PFSK-1 (cell line): ENCODE measurements around the gene LIPM.
A peak's percentile ranks its signal among the peaks of the same experiment; 100 is the strongest.

Experiments
- FOXP2 ChIP-seq: optimal IDR thresholded peaks from 2 replicates; pipeline ENCODE3; 2011; ENCODE audit warnings: borderline replicate concordance, control low read depth, inconsistent platforms; ENCODE audit not compliant: insufficient read depth; ENCODE audit errors: extremely low read length, extremely low read depth
- POLR2AphosphoS5 ChIP-seq: IDR thresholded peaks from 2 replicates; pipeline ENCODE4 v1.6.1; 2012; ENCODE audit warnings: low read depth, mild to moderate bottlenecking, control low read depth, low read length, moderate library complexity
- SIN3A ChIP-seq: IDR thresholded peaks from 2 replicates; pipeline ENCODE4 v1.6.1; 2012; ENCODE audit warnings: mild to moderate bottlenecking, low read length, moderate library complexity, borderline replicate concordance; ENCODE audit not compliant: insufficient read depth
- TAF1 ChIP-seq: IDR thresholded peaks from 2 replicates; pipeline ENCODE4 v1.6.1; 2012; ENCODE audit warnings: low read length, control low read depth, borderline replicate concordance; ENCODE audit not compliant: insufficient read depth
- TF ChIP-seq, protein P1 (sequence below), 2 experiments: IDR thresholded peaks; 2 replicates each; pipeline versions ENCODE4 v1.6.1 to v1.8.0; 2011 to 2012; ENCODE audit warnings: low read depth in 2 of 2, low read length in 2 of 2, control low read depth in 1 of 2, inconsistent platforms in 1 of 2, mild to moderate bottlenecking in 1 of 2, moderate library complexity in 1 of 2; ENCODE audit not compliant: insufficient read depth in 1 of 2

LIPM gene

DNA sequence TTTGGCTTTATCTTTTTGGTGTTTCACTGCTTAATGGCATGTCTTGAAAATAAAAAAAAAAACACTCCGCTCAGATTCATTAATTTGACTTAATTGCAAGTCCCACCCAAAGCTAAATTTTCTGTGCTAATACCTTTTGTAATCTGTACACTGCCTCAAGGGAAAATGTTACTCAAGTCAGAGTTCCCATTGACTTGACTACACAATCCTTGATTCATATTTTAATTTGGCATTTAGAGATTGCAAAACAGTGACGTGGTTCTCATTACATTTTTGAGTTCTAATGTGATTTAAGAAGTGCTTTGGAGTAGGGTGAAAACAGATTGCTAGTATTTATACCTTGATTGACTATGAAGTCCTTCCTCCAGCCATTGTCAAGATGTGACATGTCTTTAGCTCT, 21.3 kb upstream of the LIPM start:
- no peak for TF ChIP-seq POLR2AphosphoS5
- no peak for TF ChIP-seq SIN3A
- TF ChIP-seq, protein P1, sequence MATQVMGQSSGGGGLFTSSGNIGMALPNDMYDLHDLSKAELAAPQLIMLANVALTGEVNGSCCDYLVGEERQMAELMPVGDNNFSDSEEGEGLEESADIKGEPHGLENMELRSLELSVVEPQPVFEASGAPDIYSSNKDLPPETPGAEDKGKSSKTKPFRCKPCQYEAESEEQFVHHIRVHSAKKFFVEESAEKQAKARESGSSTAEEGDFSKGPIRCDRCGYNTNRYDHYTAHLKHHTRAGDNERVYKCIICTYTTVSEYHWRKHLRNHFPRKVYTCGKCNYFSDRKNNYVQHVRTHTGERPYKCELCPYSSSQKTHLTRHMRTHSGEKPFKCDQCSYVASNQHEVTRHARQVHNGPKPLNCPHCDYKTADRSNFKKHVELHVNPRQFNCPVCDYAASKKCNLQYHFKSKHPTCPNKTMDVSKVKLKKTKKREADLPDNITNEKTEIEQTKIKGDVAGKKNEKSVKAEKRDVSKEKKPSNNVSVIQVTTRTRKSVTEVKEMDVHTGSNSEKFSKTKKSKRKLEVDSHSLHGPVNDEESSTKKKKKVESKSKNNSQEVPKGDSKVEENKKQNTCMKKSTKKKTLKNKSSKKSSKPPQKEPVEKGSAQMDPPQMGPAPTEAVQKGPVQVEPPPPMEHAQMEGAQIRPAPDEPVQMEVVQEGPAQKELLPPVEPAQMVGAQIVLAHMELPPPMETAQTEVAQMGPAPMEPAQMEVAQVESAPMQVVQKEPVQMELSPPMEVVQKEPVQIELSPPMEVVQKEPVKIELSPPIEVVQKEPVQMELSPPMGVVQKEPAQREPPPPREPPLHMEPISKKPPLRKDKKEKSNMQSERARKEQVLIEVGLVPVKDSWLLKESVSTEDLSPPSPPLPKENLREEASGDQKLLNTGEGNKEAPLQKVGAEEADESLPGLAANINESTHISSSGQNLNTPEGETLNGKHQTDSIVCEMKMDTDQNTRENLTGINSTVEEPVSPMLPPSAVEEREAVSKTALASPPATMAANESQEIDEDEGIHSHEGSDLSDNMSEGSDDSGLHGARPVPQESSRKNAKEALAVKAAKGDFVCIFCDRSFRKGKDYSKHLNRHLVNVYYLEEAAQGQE (IDR thresholded peaks at IDR 0.05; ENCODE audit: insufficient read depth in 1 of 2, low read depth in 2 of 2, low read length in 2 of 2) = no peak
- TF ChIP-seq TAF1 = no peak
- no peak for TF ChIP-seq FOXP2

DNA sequence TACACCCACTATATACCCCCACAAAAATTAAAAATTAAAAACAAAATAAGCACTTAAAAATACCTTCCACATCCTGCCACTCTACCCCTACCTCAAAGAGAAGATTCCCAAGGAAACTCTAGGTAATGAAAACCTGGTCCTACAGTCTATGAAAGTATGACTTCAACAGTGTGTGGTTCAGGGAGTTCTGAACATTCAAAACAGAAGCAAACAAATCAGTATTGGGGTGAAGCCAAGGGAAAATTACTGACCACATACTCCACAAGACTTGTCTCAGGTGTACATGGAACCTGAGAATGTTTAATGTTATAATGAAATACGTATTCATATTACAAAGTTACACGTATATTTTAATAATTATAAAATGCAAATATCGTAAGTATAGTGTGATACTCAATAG, 20.3 kb upstream of the LIPM start:
- TF ChIP-seq, protein P1 (IDR thresholded peaks at IDR 0.05; ENCODE audit: insufficient read depth in 1 of 2, low read depth in 2 of 2, low read length in 2 of 2) = no peak
- TF ChIP-seq FOXP2 = no peak
- no peak for TF ChIP-seq SIN3A

DNA sequence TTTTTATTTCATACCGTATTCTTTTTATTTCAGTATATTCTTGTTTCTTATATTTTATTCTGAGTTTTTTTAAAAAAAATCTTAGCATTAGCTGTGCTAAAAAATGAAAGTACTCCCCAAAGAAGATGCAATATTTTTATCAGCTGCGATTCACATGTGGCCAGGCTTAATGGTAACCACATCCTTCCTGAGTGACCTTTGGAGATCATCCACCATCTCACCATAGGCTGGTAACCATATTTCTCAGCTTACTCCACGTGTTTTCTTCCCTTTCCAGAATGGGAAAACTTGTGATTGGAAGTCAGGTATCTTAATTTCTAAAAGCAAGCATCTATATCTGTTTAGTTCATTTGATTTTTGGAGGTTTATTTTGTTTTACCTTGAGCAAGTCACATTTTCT, 18.8 kb upstream of the LIPM start:
- TF ChIP-seq FOXP2 = no peak
- no peak for TF ChIP-seq POLR2AphosphoS5
- TF ChIP-seq TAF1 = no peak
- no peak for TF ChIP-seq SIN3A
- TF ChIP-seq, protein P1 (IDR thresholded peaks at IDR 0.05; ENCODE audit: insufficient read depth in 1 of 2, low read depth in 2 of 2, low read length in 2 of 2) = no peak

DNA sequence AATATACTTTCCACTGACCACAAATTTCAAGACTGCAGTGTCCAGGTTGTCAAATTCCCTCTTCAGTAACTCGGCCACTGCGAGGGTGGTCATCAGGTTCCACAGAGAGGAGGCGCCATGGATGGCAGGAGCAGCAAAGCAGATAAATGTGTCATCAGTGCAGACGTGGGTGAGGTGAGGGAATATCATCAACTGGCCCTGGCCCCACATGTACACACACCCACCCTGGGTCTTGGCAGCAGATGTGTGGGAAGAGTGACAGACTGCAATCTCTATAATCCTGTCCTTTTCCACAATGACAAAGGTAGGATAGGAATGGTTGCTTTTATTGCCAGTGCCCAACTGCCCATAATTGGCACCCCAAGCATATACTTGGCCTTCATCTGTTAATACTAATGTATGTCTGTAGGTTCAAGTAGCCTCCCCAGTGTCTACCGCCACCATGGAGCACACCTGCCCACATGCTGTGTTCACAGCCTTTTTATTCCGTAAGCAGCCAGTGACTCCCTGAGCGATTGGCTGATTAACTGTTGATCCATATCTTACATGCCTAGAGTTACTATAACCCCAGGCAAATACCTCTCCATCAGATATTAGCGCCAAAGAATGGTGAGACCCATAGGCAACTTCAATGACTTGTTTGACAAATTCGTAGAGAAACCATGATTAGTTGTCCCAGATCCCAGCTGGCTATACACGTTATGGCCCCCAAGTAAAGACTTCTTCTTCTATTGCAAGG, 16.3 kb upstream of the LIPM start:
- no peak for TF ChIP-seq POLR2AphosphoS5
- TF ChIP-seq, protein P1 (IDR thresholded peaks at IDR 0.05; ENCODE audit: insufficient read depth in 1 of 2, low read depth in 2 of 2, low read length in 2 of 2) = no peak
- TF ChIP-seq TAF1 = no peak
- no peak for TF ChIP-seq SIN3A
- no peak for TF ChIP-seq FOXP2

DNA sequence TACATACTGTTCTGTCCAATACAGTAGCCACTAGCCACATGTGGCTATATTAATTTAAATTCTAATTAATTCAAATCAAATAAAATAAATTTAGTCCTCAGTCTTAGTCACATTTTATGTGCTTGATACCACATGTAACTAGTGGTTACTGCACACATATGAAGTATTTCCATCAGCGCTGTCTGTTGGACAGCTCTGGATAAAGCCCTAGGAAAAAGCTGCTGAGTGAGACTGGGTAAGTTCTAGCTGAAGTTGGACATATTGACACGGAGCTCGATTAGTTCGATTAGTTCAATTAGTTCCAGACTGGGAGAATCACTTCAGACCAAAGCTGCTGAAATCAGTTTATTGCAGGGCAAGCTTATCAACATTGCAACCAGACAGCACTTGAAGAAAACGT, 15.1 kb upstream of the LIPM start:
- no peak for TF ChIP-seq FOXP2
- TF ChIP-seq, protein P1 (IDR thresholded peaks at IDR 0.05; ENCODE audit: insufficient read depth in 1 of 2, low read depth in 2 of 2, low read length in 2 of 2) = peak in 1 of 2 experiments; percentile 50; a peak in 1 of 4 replicates
